HG03135 (cell line): ENCODE measurements around the gene LAMTOR1.

Experiments used
- ATAC-seq: cut with Tn5 transposase; IDR thresholded peaks from one replicate; pipeline ENCODE4 v1.9.1; 2021; ENCODE audit warnings: mild to moderate bottlenecking, moderate library complexity; ENCODE audit not compliant: unreplicated experiment

Gene LAMTOR1

DNA sequence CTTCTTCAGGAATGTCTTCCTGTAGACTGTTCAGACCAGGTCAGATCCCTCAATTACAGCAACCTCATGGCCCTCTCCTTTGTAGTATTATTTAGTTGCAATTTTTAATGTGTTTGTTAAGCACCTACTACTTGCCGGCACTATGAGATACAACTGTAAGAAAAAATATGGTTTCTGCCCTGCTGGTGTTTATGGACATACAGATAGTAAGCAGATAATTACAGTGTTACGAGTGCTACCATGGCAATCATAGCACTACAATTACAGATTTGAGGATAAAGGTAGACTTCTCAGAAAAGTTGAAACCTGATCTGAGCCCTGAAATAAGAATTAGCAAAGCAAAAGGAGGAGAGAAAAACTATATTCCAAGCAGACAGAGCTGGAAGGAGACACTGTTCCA lies 19.7 kb downstream of the LAMTOR1 start:
- ATAC-seq = no peak

DNA sequence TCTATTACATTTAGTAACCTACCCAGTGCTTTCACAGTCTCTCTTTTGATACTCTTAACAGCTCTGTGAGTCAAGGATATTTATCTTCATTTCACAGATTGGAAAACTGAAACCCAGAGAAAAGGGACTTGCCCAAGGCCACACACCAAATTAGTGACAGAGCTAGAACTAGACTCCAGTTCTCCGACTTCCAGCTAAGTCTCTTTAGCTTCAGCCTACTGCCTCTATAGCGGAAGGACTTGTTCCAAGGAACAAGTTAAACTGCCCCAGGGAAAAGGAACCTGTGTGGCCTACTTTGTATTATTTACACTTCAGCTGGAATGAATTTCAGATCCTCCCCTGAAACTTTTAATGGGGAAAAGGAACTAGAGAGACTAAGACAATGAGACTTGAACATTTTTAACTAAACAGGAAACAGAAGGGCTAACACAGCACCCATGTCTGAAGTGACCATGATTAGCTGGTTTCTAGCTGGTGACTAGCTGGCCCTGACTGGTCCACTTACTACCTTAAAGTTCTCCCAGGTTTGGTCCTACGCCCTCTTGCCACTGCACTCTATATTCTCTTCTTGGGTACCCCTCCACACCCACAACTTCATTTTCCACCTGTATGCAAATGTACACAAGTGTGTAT lies 21.2 kb downstream of the LAMTOR1 start:
- ATAC-seq = no peak

DNA sequence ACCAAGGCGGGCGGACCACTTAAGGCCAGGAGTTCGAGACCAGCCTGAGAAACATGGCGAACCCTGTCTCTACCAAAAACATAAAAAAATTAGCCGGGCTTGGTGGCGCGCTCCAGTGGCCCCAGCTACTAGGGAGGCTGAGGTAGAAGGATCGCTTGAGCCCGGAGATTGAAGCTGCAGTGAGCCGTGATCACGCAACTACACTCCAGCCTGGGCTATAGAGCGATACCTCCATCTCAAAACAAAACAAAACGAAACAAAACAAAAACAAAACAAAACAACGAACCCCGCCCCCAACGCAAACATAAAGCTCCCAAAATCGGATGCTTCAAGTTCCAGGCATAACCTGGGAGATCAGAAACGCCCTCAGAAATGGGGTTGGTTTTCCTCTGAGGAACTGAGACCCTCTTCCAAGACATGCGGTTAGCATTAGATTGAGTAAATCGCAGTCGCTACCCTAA lies 21.9 kb downstream of the LAMTOR1 start:
- ATAC-seq = no peak

DNA sequence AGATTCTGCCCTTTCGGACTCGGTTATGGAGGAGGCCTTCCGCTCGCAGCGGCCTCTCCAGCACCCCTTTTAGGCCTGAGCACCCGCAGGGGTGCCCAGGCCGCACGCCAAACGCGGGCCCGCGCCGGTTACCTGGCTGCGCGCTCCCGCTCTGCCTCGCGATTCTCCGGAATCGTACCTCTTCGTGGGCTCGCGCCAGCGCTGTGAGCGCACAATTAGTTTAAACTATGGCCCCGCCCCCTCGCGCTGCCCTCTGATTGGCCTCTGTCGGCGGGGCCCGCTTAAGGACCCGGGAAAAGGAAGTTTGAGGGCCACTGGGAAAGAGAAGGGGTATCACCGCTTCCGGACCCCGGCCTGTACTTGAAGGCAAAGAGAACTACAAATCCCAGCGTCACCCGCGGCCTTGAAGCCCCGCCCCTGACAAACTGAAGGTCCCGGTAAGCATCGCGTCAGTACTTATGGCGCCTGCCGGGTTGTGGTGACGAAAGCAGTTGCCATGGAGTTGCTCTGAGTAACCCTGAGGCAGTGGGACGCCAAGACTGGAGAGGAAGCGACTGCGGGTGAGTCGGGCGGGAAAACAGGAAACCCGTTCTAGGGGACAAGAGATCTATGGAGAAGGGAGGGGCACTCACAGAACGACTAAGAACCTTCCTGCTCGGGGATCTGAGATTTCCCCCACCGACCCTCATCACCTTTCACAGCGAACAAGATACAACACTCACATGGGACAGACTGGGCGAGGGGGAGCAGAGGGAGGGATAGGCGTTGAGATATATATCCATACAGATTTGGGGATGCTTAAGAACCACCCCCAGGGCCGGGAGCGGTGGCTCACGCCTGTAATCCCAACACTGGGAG lies 22.5 kb downstream of the LAMTOR1 start, which contains the start of the genes LRRC51 and NUMA1:
Gene LRRC51, plus strand, starts transcription at position 525 of the 858 bp plus-strand sequence. CDS start 8,234 bp downstream, outside the sequence.
Gene NUMA1, minus strand, starts transcription at position 217 of the 858 bp plus-strand sequence. CDS start 44,599 bp downstream, outside the sequence.
- peak; percentile 94 for ATAC-seq

DNA sequence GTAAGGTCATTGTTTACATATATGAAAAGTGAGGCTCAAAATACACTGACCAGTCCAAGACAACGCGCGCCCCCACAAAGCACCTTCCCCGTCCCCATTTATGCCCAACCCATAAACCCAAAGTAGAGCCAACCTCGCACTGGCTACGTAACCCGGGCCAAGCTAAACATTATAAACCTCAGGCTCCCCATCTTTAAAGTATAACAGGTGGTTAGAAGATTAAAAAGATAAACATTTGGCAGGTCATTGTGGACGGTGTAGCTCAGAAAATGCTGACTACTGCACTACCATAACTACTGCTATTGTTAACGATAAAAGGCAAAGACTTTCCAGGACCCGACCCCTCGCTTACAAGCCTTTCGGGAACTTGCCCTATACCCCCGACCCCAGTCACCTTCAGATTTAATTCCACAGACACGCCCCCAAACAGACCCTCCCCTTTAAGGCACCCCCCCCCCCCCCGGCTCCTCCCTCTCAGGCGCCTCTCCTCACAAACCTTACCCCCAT lies 23.2 kb downstream of the LAMTOR1 start:
- ATAC-seq = no peak

DNA sequence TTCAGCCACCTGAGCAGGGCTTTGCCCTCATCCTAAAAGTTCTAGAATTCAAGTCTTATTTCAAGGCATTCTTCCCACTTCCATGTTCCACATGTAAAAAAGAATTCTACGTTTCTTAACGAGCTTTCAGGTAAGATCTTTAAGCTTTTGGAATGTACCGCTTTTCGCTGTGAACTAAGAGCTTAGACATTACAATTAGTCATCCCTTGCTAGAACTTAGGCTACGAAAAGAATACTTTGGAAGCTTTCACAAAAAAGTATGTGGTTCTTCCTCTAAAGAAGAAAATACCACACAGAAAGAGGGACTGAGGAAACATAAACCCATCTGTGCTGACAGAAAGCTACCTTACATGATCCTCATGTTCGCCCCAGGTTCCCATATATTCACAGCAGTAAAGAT lies 24.6 kb downstream of the LAMTOR1 start:
- ATAC-seq = no peak

DNA sequence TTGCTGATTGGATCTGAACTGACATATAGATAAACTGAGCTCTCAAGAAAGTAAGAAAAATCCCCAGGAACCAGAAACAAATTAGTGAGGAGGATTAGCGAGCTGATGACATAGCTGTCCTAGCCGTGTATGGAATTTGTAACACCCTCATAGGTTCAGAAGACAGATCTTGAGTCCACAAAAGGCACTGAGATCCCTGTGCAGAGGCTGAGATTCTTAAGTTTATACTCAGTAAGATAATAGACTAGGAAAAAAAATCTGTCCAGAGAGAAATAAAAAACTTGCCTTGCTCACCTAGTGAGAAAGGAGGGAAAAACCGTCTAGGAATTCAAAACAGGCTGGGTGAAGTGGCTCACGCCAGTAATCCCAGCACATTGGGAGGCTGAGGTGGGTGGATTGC lies 27.3 kb downstream of the LAMTOR1 start:
- no peak for ATAC-seq

DNA sequence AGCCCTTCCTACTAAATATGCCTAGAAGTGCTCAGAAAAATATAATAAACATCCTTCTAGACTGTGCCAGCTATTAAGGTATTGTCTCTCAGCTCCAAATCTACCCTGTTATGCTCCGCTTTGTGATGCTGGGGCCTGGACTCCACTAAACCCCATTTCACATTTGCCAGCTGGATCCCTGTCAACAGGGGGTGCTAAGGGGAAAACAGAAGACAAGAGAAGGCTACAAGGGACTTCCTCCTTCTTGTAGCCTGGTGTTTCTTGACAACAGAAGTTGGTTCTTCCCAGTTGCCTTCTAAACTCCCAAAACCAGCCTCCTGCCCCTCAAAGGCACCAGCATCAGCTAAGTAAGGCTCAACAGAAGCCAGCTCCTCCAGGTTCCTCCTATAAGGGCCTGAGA lies 28.0 kb downstream of the LAMTOR1 start:
- no peak for ATAC-seq

DNA sequence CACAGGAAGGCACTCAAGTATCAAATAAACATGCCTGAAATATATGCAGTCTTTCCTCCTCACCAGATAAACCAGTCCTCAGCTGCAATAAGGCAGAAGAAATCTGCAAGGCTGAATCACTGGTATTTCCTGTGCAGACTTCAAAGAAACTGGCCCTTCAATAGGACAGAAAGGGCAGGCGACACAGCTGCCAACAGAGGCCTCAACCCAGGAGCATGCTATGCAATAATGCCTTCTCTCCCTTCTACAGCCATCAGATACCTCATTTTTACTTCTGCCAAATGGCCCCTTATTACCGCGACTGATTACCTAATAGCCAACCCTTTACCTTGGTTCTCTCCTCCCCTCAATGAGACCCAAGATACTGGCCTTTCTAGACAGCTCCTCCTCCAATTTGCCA lies 30.7 kb downstream of the LAMTOR1 start:
- no peak for ATAC-seq

DNA sequence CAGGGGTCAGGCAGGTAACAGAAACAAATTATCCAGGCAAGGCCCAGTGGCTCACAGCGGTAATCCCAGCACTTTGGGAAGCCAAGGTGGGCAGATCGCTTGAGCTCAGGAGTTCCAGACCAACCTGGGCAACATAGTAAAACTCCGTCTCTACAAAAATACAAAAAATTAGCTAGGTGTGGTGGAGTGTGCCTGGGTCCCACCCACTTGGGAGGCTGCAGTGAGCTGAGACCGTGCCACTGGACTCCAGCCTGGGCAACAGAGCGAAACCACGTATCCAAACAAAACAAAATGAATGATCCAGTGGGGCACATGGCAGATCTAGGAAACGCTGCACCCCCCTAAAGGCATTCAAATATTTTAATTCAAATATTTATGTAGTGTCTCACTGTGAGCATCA lies 32.6 kb downstream of the LAMTOR1 start:
- no peak for ATAC-seq

DNA sequence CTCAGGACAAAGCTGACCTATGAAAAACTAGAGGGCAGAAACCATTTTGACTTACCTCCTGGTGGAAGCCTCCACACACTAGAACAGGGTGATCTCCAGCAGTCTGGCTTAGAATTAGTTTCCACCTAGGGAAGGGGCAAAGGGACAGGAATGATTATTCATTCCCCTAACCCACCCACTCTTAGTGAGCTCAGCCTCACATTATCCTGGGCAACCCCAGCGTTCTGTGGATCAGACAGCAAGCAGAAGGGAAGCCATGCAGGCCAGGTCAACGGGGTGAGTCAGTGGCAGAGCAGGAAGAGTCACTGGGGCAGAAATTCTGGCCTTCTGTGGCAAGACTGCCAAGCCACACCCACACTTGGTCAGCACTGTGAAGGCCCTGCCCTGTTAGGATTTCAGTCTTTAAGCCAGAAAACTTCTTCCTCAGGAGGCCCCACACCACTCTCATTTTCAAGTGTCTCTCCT lies 33.3 kb downstream of the LAMTOR1 start:
- no peak for ATAC-seq

DNA sequence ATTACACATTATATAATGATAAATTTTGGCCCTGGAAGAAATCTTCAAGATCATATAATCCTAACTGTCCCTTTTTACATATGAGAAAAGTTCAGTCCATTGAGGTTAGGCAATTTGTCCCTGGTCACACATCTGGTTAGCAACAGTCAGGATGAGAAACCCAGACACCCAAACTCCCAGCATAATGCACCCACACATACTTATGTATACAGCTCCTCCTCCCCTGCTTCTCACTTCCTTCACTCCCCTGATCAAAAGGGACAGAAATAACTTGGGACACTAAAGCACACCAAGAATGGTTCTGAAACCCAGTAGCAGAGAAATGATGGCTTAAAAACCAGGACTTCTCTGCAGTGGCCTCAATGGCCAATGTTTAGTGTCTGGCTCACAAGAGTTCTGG lies 33.9 kb downstream of the LAMTOR1 start:
- no peak for ATAC-seq

DNA sequence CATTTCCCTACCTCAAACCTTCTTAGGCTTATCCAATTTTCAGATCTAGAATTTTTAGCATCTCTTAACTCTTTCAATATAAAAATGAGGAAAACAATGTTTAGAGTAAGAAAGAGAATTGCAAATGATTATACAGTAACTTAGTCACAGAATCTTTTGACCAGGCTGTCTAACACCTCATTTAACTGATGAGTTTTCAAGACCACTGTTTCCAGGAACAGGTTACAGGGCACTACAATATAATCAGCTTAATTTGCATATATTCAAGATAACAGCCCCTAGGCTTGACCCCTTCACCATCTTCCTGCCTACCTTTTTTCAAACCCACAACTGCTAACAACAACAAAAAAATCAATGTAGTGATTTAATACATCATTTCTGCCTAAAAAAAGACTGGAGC lies 35.4 kb downstream of the LAMTOR1 start:
- no peak for ATAC-seq

DNA sequence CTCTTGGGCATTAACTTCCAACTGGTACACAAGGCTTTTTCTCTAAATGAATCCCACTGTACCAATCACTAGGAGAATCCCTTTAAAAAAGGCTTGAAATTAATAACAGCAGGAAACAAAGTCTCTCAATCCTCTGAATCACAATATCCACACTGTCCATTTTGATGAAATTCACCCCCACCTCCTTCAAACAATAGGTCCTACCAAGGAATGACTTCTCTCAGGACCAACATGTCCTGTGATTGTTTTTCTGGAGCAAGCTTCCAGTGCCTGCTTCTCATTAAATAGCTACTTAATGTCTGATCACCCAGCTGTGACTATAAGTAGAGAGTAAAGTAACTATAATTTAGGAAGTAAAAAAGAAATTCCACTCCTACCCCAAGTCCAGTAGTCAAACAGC lies 35.8 kb downstream of the LAMTOR1 start:
- no peak for ATAC-seq

DNA sequence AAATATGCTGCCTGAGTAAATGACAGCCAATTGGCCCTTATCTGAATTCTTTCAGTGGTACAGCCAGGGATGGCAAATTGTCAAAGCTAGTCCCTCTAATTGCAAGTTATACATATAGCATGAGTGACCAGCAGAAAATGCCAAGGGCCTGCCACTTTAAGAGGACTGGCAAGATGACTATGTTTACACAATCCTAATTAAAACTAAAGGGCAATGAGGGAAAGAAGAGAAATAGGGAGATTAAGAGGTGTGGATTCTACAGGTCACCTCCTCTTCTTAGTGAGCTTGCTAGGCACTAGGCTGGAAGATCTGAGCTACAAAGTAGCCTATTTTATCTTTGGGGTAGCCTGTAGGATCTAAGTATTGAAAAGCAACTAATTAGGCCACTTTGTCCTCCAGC lies 36.2 kb downstream of the LAMTOR1 start:
- no peak for ATAC-seq

DNA sequence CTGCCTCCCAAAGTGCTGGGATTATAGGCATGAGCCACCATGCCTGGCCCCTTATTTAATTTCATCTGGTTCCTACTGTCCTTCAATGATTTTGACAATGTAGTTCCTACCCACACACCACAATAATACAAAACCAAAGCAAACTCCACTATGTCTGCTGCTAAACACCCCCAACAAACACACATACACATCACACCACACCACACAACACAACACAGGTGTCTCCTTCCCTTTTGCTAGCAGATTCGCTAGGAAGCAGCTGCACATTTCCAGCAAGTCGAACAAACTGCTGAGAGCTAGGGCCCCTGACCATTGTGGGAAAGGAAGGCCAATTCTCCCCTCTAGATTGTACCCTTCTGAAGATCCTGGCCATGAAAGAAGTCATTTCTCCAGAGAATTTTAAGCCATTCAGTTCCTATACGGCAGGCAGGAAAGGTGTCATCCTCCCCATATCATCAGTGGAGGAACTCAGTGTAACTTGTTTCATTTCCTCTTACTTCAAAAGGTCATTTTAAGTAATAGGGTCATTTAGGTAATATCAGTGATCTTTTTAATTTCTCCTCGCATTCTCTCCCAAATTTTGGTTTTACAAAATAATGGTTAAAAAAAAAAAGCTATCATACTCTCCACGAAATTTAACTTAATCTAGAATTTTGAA lies 41.2 kb downstream of the LAMTOR1 start:
- no peak for ATAC-seq

DNA sequence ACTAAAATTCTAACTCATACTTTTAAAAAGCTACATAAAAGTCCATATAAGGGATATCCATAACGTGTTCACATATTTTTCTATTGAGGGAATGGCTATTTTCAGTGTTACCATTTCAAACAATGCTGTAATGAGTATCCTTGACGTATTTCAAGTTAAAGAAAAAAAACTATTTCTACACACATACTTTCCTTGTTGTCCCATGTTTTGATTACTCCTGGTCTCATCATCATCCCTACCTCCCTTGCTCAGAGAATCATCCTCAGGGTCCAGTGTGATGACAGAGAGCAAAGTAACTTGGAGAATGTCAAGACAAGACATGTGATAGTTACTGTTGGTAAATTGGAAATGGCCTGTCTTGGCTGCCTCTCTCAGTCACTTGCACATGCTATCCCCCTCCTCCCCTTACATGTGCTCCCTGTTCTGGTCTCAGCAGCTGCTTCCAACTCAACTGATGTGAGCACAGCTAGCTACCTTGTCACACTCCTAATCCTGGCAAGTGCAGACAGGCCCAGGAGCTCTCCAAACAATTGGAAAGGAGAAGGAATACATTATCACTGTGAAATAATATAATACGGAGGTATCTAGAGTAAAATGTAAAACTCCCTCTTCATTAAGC lies 44.6 kb downstream of the LAMTOR1 start:
- no peak for ATAC-seq

DNA sequence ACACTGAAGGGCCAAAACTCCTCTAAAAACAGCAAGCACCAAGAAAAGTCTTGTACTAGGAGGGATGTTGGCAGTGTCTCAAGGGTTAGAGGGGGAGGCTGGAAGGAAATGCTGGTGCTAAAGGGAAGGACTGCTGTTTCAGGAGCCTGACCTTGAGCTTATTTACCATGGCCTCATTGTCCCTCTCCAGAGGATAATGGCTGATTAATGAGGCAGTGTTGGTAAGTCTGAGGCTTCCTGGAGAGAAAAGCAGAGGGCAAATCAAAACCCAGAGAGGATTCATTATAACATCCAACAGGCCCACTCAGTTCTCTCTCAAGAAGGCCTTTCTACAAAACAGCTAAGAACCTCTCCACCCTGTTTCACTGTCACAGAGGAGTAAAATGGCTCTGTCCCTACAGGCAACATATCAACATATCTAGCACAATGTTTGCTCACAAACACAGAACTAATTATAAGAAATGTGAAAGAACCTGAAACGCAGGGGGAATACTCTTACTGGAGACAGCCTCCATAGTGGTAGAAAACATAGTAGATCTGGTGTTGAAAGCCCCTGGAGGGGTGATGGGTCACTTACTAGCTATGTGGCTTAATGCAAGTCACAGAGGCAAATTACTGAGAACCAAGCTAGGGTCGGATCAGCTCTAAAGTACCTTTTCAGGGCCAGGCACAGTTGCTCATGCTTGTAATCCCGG lies 54.2 kb downstream of the LAMTOR1 start:
- ATAC-seq = no peak
